Measurements from ENCODE around the gene ST8SIA4. TPM values are rescaled to one million over a fixed set of nuclear protein-coding genes. Genes with fewer than 3 reads are reported as not detected.

Gene ST8SIA4
- total RNA-seq, 1 experiment from 2014 or later = not detected

DNA sequence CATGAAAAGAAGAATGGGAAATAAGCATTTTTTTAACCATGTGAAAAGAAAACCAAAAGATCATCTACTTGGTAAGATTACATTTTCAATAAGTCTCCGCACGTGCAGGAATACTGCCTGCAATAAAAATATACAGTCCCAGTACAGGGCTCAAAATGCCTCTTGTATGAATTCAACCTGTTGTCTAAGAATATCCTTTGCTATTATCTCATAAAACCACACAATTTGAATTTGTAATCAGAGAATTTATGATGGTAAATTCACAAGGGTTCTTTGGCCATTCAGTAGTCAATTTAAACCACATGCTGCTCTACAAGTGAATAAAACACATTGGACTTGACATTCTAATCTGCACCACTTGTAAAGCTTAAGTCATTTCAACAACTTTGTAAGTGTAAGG lies 46.6 kb downstream of the ST8SIA4 start:
- Mint-ChIP-seq H3K36me3 (ENCODE audit: insufficient read depth in 1 of 3, low read depth in 3 of 3) (no peaks in the 10 kb centered on the region), H3K4me3 (no peak overlapping the region), H3K27me3 (ENCODE audit: low read depth) (no peaks in the 10 kb centered on the region), H3K27ac (no peak overlapping the region), H3K4me1 (no peaks in the 10 kb centered on the region), H3K9me3 (no peaks in the 10 kb centered on the region)
- H2AK5ac ChIP-seq (ENCODE audit: insufficient read length, low read length) = no peak overlapping the region
- H3K79me1 ChIP-seq (ENCODE audit: insufficient read depth, low read depth, low read length, poor library complexity, severe bottlenecking) = no peaks in the 10 kb centered on the region
- no peak overlapping the region for H4K91ac ChIP-seq (ENCODE audit: insufficient read length, low read depth, low read length)
- WGBS (ENCODE audit: extremely low coverage, insufficient read length, low lambda C conversion rate) = no CpG with 5 or more reads among the region's 2 CpGs
- H4K5ac ChIP-seq (ENCODE audit: insufficient read length, low read depth, low read length) = no peak overlapping the region
- no peak overlapping the region for H4K8ac ChIP-seq (replicated peaks; ENCODE audit: insufficient read length, low read depth, low read length)
- H3K23me2 ChIP-seq (ENCODE audit: insufficient read length, low read depth, low read length, poor library complexity, severe bottlenecking) = no peaks in the 10 kb centered on the region
- TF ChIP-seq, protein P1, sequence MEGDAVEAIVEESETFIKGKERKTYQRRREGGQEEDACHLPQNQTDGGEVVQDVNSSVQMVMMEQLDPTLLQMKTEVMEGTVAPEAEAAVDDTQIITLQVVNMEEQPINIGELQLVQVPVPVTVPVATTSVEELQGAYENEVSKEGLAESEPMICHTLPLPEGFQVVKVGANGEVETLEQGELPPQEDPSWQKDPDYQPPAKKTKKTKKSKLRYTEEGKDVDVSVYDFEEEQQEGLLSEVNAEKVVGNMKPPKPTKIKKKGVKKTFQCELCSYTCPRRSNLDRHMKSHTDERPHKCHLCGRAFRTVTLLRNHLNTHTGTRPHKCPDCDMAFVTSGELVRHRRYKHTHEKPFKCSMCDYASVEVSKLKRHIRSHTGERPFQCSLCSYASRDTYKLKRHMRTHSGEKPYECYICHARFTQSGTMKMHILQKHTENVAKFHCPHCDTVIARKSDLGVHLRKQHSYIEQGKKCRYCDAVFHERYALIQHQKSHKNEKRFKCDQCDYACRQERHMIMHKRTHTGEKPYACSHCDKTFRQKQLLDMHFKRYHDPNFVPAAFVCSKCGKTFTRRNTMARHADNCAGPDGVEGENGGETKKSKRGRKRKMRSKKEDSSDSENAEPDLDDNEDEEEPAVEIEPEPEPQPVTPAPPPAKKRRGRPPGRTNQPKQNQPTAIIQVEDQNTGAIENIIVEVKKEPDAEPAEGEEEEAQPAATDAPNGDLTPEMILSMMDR (conservative IDR thresholded peaks at IDR 0.05) = no peak
- H4K20me1 ChIP-seq (ENCODE audit: control insufficient read depth, insufficient read depth, insufficient read length) = no peaks in the 10 kb centered on the region
- no peak overlapping the region for H3K56ac ChIP-seq (ENCODE audit: insufficient read length, low read depth, low read length)
- no peaks in the 10 kb centered on the region for H3K79me2 ChIP-seq (ENCODE audit: insufficient read depth, low read length)
- no peak overlapping the region for H3K23ac ChIP-seq (ENCODE audit: insufficient read length, low read depth, low read length)
- H3K4me2 ChIP-seq (ENCODE audit: insufficient read depth, insufficient read length, low read length) = no peak overlapping the region
- H3T11ph ChIP-seq (ENCODE audit: low read length) = no peak overlapping the region
- no peak overlapping the region for H2BK120ac ChIP-seq (ENCODE audit: low read depth, low read length, poor library complexity, severe bottlenecking)
- no peak for DNase-seq
- H2BK15ac ChIP-seq (ENCODE audit: low read depth, low read length) = no peak overlapping the region
- H3K18ac ChIP-seq (ENCODE audit: insufficient read length, low read depth, low read length) = no peak overlapping the region
- H2BK12ac ChIP-seq (ENCODE audit: insufficient read length, low read depth, low read length) = no peak overlapping the region
- H3K27ac ChIP-seq (ENCODE audit: insufficient read length, low read depth, low read length) = no peak overlapping the region
- H3K9me3 ChIP-seq (ENCODE audit: control insufficient read depth, low read depth, low read length) = no peaks in the 10 kb centered on the region
- H3K27me3 ChIP-seq (ENCODE audit: insufficient read depth, low read length) = no peaks in the 10 kb centered on the region
- H3K14ac ChIP-seq (ENCODE audit: insufficient read depth, low read length) = no peak overlapping the region
- no peaks in the 10 kb centered on the region for H3K4me1 ChIP-seq (ENCODE audit: insufficient read depth, low read length)
- no peak overlapping the region for H3K9ac ChIP-seq (ENCODE audit: extremely low read depth, insufficient read length, low read length)
- H2BK20ac ChIP-seq (ENCODE audit: low read depth, low read length, poor library complexity, severe bottlenecking) = no peak overlapping the region
- no peak overlapping the region for H2AFZ ChIP-seq (ENCODE audit: low read length)
- no peak overlapping the region for H3K4ac ChIP-seq (ENCODE audit: low read depth, low read length)
- no peak overlapping the region for H2BK5ac ChIP-seq (ENCODE audit: insufficient read length, low read length)
